H9 (cell line): ENCODE measurements around the gene ROR1. TPM values are rescaled to one million over a fixed set of nuclear protein-coding genes. Genes with fewer than 3 reads are reported as not detected.

Source experiments
- DNase-seq: peaks from one replicate; pipeline ENCODE4 v3.0.0-alpha.2; 2017
- H2AFZ ChIP-seq: one replicate; pipeline ENCODE4 v1.6.1; 2013; ENCODE audit warnings: mild to moderate bottlenecking, low read length, control low read depth, moderate library complexity
- H2AK5ac ChIP-seq: 2 replicates; pipeline ENCODE4 v1.6.1; 2013; ENCODE audit warnings: low read length, control low read depth, mixed read lengths; ENCODE audit not compliant: insufficient read length
- H2BK120ac ChIP-seq: one replicate; pipeline ENCODE4 v1.6.1; 2013; ENCODE audit warnings: low read depth, mild to moderate bottlenecking, low read length, control low read depth, inconsistent platforms; ENCODE audit not compliant: poor library complexity, severe bottlenecking
- H2BK12ac ChIP-seq: 2 replicates; pipeline ENCODE4 v1.6.1; 2013; ENCODE audit warnings: low read length, control low read depth, mixed read lengths, low read depth; ENCODE audit not compliant: insufficient read length
- H2BK15ac ChIP-seq: 2 replicates; pipeline ENCODE4 v1.6.1; 2013; ENCODE audit warnings: low read depth, low read length, control low read depth
- H2BK20ac ChIP-seq: one replicate; pipeline ENCODE4 v1.6.1; 2013; ENCODE audit warnings: low read depth, mild to moderate bottlenecking, low read length, control low read depth, inconsistent platforms; ENCODE audit not compliant: poor library complexity, severe bottlenecking
- H2BK5ac ChIP-seq: 2 replicates; pipeline ENCODE4 v1.6.1; 2013; ENCODE audit warnings: low read length, control low read depth, mixed read lengths; ENCODE audit not compliant: insufficient read length
- H3K14ac ChIP-seq: 2 replicates; pipeline ENCODE4 v1.6.1; 2013; ENCODE audit warnings: low read length, control low read depth; ENCODE audit not compliant: insufficient read depth
- H3K18ac ChIP-seq: 2 replicates; pipeline ENCODE4 v1.6.1; 2013; ENCODE audit warnings: low read depth, mild to moderate bottlenecking, mixed read lengths, low read length, control low read depth; ENCODE audit not compliant: insufficient read length
- H3K23ac ChIP-seq: 2 replicates; pipeline ENCODE4 v1.6.1; 2013; ENCODE audit warnings: low read length, control low read depth, mixed read lengths, low read depth; ENCODE audit not compliant: insufficient read length
- H3K23me2 ChIP-seq: 2 replicates; pipeline ENCODE4 v1.6.1; 2013; ENCODE audit warnings: low read depth, mild to moderate bottlenecking, mixed read lengths, low read length, control low read depth; ENCODE audit not compliant: insufficient read length, poor library complexity, severe bottlenecking
- H3K27ac ChIP-seq: 2 replicates; pipeline ENCODE4 v1.5.1; 2013; ENCODE audit warnings: low read length, control low read depth, mixed read lengths, low read depth; ENCODE audit not compliant: insufficient read length
- H3K27me3 ChIP-seq: 2 replicates; pipeline ENCODE4 v1.6.1; 2013; ENCODE audit warnings: low read length, control low read depth, inconsistent platforms; ENCODE audit not compliant: insufficient read depth
- H3K4ac ChIP-seq: 2 replicates; pipeline ENCODE4 v1.6.1; 2013; ENCODE audit warnings: low read depth, mild to moderate bottlenecking, control low read depth, inconsistent platforms, low read length, moderate library complexity
- H3K4me1 ChIP-seq: 2 replicates; pipeline ENCODE4 v1.6.1; 2013; ENCODE audit warnings: low read length, control low read depth, inconsistent platforms; ENCODE audit not compliant: insufficient read depth
- H3K4me2 ChIP-seq: 2 replicates; pipeline ENCODE4 v1.6.1; 2013; ENCODE audit warnings: low read length, control low read depth, mixed read lengths; ENCODE audit not compliant: insufficient read length, insufficient read depth
- H3K56ac ChIP-seq: 2 replicates; pipeline ENCODE4 v1.6.1; 2013; ENCODE audit warnings: low read depth, mild to moderate bottlenecking, mixed read lengths, low read length, control low read depth; ENCODE audit not compliant: insufficient read length
- H3K79me1 ChIP-seq: 2 replicates; pipeline ENCODE4 v1.6.1; 2013; ENCODE audit warnings: low read depth, mild to moderate bottlenecking, moderate library complexity, low read length, control low read depth, inconsistent platforms; ENCODE audit not compliant: insufficient read depth, poor library complexity, severe bottlenecking
- H3K79me2 ChIP-seq: 2 replicates; pipeline ENCODE4 v1.6.1; 2013; ENCODE audit warnings: low read length, control low read depth, inconsistent platforms; ENCODE audit not compliant: insufficient read depth
- H3K9ac ChIP-seq: 2 replicates; pipeline ENCODE4 v1.6.1; 2013; ENCODE audit warnings: low read length, control low read depth, mixed read lengths; ENCODE audit not compliant: insufficient read length; ENCODE audit errors: extremely low read depth
- H3K9me3 ChIP-seq: one replicate; pipeline ENCODE4 v1.6.1; 2013; ENCODE audit warnings: low read depth, low read length, inconsistent platforms; ENCODE audit not compliant: control insufficient read depth
- H3T11ph ChIP-seq: one replicate; pipeline ENCODE4 v1.6.1; 2013; ENCODE audit warnings: mild to moderate bottlenecking, low read length, control low read depth, inconsistent platforms
- H4K20me1 ChIP-seq: one replicate; pipeline ENCODE4 v1.6.1; 2013; ENCODE audit not compliant: control insufficient read depth, insufficient read length, insufficient read depth
- H4K5ac ChIP-seq: 2 replicates; pipeline ENCODE4 v1.6.1; 2013; ENCODE audit warnings: low read depth, mild to moderate bottlenecking, mixed read lengths, low read length, control low read depth; ENCODE audit not compliant: insufficient read length
- H4K8ac ChIP-seq: replicated peaks from 2 replicates; pipeline ENCODE4 v1.6.1; 2013; ENCODE audit warnings: low read length, control low read depth, mixed read lengths, low read depth; ENCODE audit not compliant: insufficient read length
- H4K91ac ChIP-seq: 2 replicates; pipeline ENCODE4 v1.6.1; 2013; ENCODE audit warnings: low read depth, mild to moderate bottlenecking, moderate library complexity, mixed read lengths, low read length, control low read depth; ENCODE audit not compliant: insufficient read length
- H3K27ac Mint-ChIP-seq, 3 experiments: 2 replicates in 2 of 3; 3 replicates in 1 of 3; pipeline ENCODE4 v1.8.0; 2020 to 2021; ENCODE audit warnings: mixed read lengths in 3 of 3, mild to moderate bottlenecking in 1 of 3, moderate library complexity in 1 of 3
- H3K27me3 Mint-ChIP-seq: 2 replicates; pipeline ENCODE4 v1.8.0; 2021; ENCODE audit warnings: low read depth, mild to moderate bottlenecking, moderate library complexity, mixed read lengths
- H3K36me3 Mint-ChIP-seq, 3 experiments: 2 replicates in 2 of 3; 3 replicates in 1 of 3; pipeline ENCODE4 v1.8.0; 2020 to 2021; ENCODE audit warnings: low read depth in 3 of 3, mixed read lengths in 3 of 3; ENCODE audit not compliant: insufficient read depth in 1 of 3
- H3K4me1 Mint-ChIP-seq, 2 experiments: 2 replicates each; pipeline ENCODE4 v1.8.0; 2020; ENCODE audit warnings: mixed read lengths in 2 of 2
- H3K4me3 Mint-ChIP-seq, 2 experiments: 2 replicates in 1 of 2; 3 replicates in 1 of 2; pipeline ENCODE4 v1.8.0; 2020 to 2021; ENCODE audit warnings: mild to moderate bottlenecking in 2 of 2, mixed read lengths in 2 of 2, moderate library complexity in 1 of 2
- H3K9me3 Mint-ChIP-seq, 2 experiments: 2 replicates in 1 of 2; 3 replicates in 1 of 2; pipeline ENCODE4 v1.8.0; 2020; ENCODE audit warnings: mild to moderate bottlenecking in 2 of 2, mixed read lengths in 2 of 2, moderate library complexity in 1 of 2
- WGBS: extraction: QIAGEN DNeasy Blood & Tissue Kit; methylation state at CpG from one replicate; pipeline ENCODE4 v1.1.7; 2013; ENCODE audit warnings: missing lambda C conversion rate, low lambda C conversion rate, mixed read lengths; ENCODE audit not compliant: insufficient read length; ENCODE audit errors: extremely low coverage; 5-methylcytosine and 5-hydroxymethylcytosine counted together
- total RNA-seq: library from RNA; stranded (reverse); gene quantifications from 2 replicates; pipeline ENCODE4 v1.2.1, GENCODE V29; 2021
- TF ChIP-seq, protein P1 (sequence below): fragments of 200-600 bp; sonication (generic); conservative IDR thresholded peaks from 3 replicates; pipeline ENCODE4 v1.8.0; 2021; ENCODE audit warnings: antibody characterized with exemption, mild to moderate bottlenecking

ROR1 gene
- total RNA-seq, 1 experiment from 2014 or later = 75.9 TPM

DNA sequence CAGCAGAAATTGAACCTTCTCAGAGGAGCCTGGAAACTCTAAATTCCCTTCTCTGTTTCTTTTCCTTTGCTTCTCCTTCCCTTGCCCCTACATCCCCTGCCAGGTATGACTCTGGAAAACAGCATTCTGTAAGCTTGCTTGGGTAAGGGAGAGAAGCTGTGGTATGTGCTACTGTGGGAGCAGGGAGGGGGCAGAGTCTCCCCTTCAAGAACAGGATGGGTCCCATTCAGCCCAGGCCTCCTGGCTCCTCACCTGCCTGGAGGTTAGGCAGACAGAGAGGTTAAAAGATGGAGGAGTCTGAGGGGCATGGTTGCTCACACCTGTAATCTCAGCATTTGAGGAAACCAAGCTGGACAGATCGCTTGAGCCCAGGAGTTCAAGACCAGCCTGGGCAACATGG, 389.0 kb downstream of the ROR1 start:
- H3K4me1 ChIP-seq = no peaks in the 10 kb centered on the region
- TF ChIP-seq, protein P1, sequence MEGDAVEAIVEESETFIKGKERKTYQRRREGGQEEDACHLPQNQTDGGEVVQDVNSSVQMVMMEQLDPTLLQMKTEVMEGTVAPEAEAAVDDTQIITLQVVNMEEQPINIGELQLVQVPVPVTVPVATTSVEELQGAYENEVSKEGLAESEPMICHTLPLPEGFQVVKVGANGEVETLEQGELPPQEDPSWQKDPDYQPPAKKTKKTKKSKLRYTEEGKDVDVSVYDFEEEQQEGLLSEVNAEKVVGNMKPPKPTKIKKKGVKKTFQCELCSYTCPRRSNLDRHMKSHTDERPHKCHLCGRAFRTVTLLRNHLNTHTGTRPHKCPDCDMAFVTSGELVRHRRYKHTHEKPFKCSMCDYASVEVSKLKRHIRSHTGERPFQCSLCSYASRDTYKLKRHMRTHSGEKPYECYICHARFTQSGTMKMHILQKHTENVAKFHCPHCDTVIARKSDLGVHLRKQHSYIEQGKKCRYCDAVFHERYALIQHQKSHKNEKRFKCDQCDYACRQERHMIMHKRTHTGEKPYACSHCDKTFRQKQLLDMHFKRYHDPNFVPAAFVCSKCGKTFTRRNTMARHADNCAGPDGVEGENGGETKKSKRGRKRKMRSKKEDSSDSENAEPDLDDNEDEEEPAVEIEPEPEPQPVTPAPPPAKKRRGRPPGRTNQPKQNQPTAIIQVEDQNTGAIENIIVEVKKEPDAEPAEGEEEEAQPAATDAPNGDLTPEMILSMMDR = no peak
- no peak overlapping the region for H3T11ph ChIP-seq
- no CpG with 5 or more reads among the region's 1 CpG for WGBS
- H3K23ac ChIP-seq = no peak overlapping the region
- H4K91ac ChIP-seq = no peak overlapping the region
- no peak overlapping the region for H3K18ac ChIP-seq
- no peaks in the 10 kb centered on the region for H3K27me3 Mint-ChIP-seq
- no peak overlapping the region for H4K8ac ChIP-seq
- no peak overlapping the region for H2BK12ac ChIP-seq
- H3K36me3 Mint-ChIP-seq = peaks cover 37 to 49% (median 45%) of the 10 kb centered on the region in 3 experiments
- no peaks in the 10 kb centered on the region for H3K79me2 ChIP-seq
- no peaks in the 10 kb centered on the region for H3K79me1 ChIP-seq
- H3K27ac ChIP-seq = no peak overlapping the region
- peak overlapping the region; percentile 11 to 41 (median 27); a peak in 1 of 7 replicates for H3K27ac Mint-ChIP-seq
- no peak overlapping the region for H2AK5ac ChIP-seq
- H3K4me1 Mint-ChIP-seq = peaks cover 0 to 16% of the 10 kb centered on the region in 2 experiments; a peak in 3 of 4 replicates
- H4K20me1 ChIP-seq = no peaks in the 10 kb centered on the region
- H3K56ac ChIP-seq = no peak overlapping the region
- H3K4ac ChIP-seq = no peak overlapping the region
- H3K9me3 ChIP-seq = peaks cover 2% of the 10 kb centered on the region
- no peak for DNase-seq
- H3K14ac ChIP-seq = no peak overlapping the region
- no peak overlapping the region for H2BK15ac ChIP-seq
- no peak overlapping the region for H2BK5ac ChIP-seq
- H3K27me3 ChIP-seq = no peaks in the 10 kb centered on the region
- no peak overlapping the region for H4K5ac ChIP-seq
- no peak overlapping the region for H3K4me3 Mint-ChIP-seq
- H3K4me2 ChIP-seq = no peak overlapping the region
- H3K23me2 ChIP-seq = no peaks in the 10 kb centered on the region
- no peak overlapping the region for H2BK120ac ChIP-seq
- no peak overlapping the region for H2AFZ ChIP-seq
- H3K9me3 Mint-ChIP-seq = peaks cover 0 to 9% of the 10 kb centered on the region in 2 experiments; a peak in 2 of 5 replicates
- no peak overlapping the region for H2BK20ac ChIP-seq
- no peak overlapping the region for H3K9ac ChIP-seq
